CD14-positive monocyte (primary cell): ENCODE results near the gene PLXNB3. TPM values are rescaled to one million over a fixed set of nuclear protein-coding genes. Genes with fewer than 3 reads are reported as not detected.

Experiments used
- DNase-seq, 3 donors: peaks; one replicate each; pipeline ENCODE4 v3.0.0-alpha.2; 2011 to 2022
- H2AFZ ChIP-seq: 2 replicates; pipeline ENCODE4 v1.6.0; 2012; ENCODE audit warnings: mild to moderate bottlenecking, low read depth, low read length, inconsistent platforms; ENCODE audit not compliant: insufficient read depth, poor library complexity, severe bottlenecking
- H3K27ac ChIP-seq, 2 donors: 1 replicate in 1 of 2; 2 replicates in 1 of 2; pipeline ENCODE4 v1.5.1; 2012 to 2013; ENCODE audit warnings: low read length in 2 of 2, control low read depth in 1 of 2, inconsistent platforms in 1 of 2, low read depth in 1 of 2, mild to moderate bottlenecking in 1 of 2
- H3K27me3 ChIP-seq, 2 donors: one replicate each; pipeline versions ENCODE4 v1.6.0 to v1.6.1; 2011 to 2013; ENCODE audit warnings: low read length in 2 of 2; ENCODE audit not compliant: control insufficient read depth in 2 of 2, insufficient read depth in 2 of 2
- H3K36me3 ChIP-seq, 2 donors: replicated peaks in 1 of 2; 1 replicate in 1 of 2; 2 replicates in 1 of 2; pipeline versions ENCODE4 v1.5.1 to v1.6.1; 2012 to 2013; ENCODE audit warnings: low read length in 2 of 2, control low read depth in 1 of 2, inconsistent platforms in 1 of 2, mild to moderate bottlenecking in 1 of 2; ENCODE audit not compliant: insufficient read depth in 2 of 2, control insufficient read depth in 1 of 2
- H3K4me1 ChIP-seq, 2 donors: 1 replicate in 1 of 2; 2 replicates in 1 of 2; pipeline versions ENCODE4 v1.5.1 to v1.6.1; 2012 to 2013; ENCODE audit warnings: low read length in 2 of 2, control low read depth in 1 of 2, inconsistent platforms in 1 of 2, mild to moderate bottlenecking in 1 of 2, moderate library complexity in 1 of 2; ENCODE audit not compliant: insufficient read depth in 2 of 2, control insufficient read depth in 1 of 2
- H3K4me2 ChIP-seq: replicated peaks from 2 replicates; pipeline ENCODE3; 2012; ENCODE audit warnings: low read length, moderate library complexity, mild to moderate bottlenecking; ENCODE audit not compliant: poor library complexity, severe bottlenecking; ENCODE audit errors: extremely low read depth
- H3K4me3 ChIP-seq, 3 experiments: fragments of 200-600 bp in 1 of 3; sonication (generic) in 1 of 3; replicated peaks in 1 of 3; 1 replicate in 2 of 3; 2 replicates in 1 of 3; pipeline ENCODE4 v1.5.1; 2011 to 2013; ENCODE audit warnings: low read length in 3 of 3, mild to moderate bottlenecking in 3 of 3, control low read depth in 2 of 3, low read depth in 2 of 3, inconsistent platforms in 1 of 3, moderate library complexity in 1 of 3
- H3K79me2 ChIP-seq: 2 replicates; pipeline ENCODE4 v1.6.0; 2012; ENCODE audit warnings: mild to moderate bottlenecking, control low read depth, inconsistent platforms, low read length, moderate library complexity; ENCODE audit not compliant: insufficient read depth
- H3K9ac ChIP-seq: 2 replicates; pipeline ENCODE4 v1.6.0; 2017; ENCODE audit warnings: low read length, mild to moderate bottlenecking; ENCODE audit not compliant: insufficient read depth, poor library complexity, severe bottlenecking
- H3K9me3 ChIP-seq, 2 donors: replicated peaks in 1 of 2; 1 replicate in 1 of 2; 2 replicates in 1 of 2; pipeline versions ENCODE4 v1.5.1 to v1.6.1; 2012 to 2013; ENCODE audit warnings: low read length in 2 of 2, control low read depth in 1 of 2; ENCODE audit not compliant: control insufficient read depth in 1 of 2, insufficient read depth in 1 of 2
- H4K20me1 ChIP-seq: 2 replicates; pipeline ENCODE4 v1.6.0; 2012; ENCODE audit warnings: mild to moderate bottlenecking, low read length, control low read depth, moderate library complexity; ENCODE audit not compliant: insufficient read depth
- H3K27ac Mint-ChIP-seq, 7 donors: one replicate each; pipeline ENCODE4 v1.8.0; 2020; ENCODE audit warnings: mild to moderate bottlenecking in 7 of 7, mixed read lengths in 7 of 7, moderate library complexity in 6 of 7, inconsistent platforms in 2 of 7
- H3K27me3 Mint-ChIP-seq, 3 donors: one replicate each; pipeline ENCODE4 v1.8.0; 2021 to 2022; ENCODE audit warnings: low read depth in 3 of 3, mild to moderate bottlenecking in 3 of 3, mixed read lengths in 3 of 3, moderate library complexity in 3 of 3, inconsistent platforms in 1 of 3
- H3K36me3 Mint-ChIP-seq, 2 donors: one replicate each; pipeline ENCODE4 v1.8.0; 2020; ENCODE audit warnings: mixed read lengths in 2 of 2, inconsistent platforms in 1 of 2, mild to moderate bottlenecking in 1 of 2
- H3K4me1 Mint-ChIP-seq: one replicate; pipeline ENCODE4 v1.8.0; 2020; ENCODE audit warnings: mild to moderate bottlenecking, mixed read lengths
- H3K4me3 Mint-ChIP-seq, 2 donors: one replicate each; pipeline ENCODE4 v1.8.0; 2020; ENCODE audit warnings: mild to moderate bottlenecking in 2 of 2, mixed read lengths in 2 of 2, moderate library complexity in 1 of 2
- H3K9me3 Mint-ChIP-seq, 7 donors: one replicate each; pipeline ENCODE4 v1.8.0; 2020 to 2022; ENCODE audit warnings: mixed read lengths in 7 of 7, mild to moderate bottlenecking in 6 of 7, moderate library complexity in 6 of 7, inconsistent platforms in 2 of 7
- whole genome bisulfite sequencing: methylation state at CpG from one replicate; pipeline ENCODE4 v1.1.5; 2013; ENCODE audit warnings: missing lambda C conversion rate; ENCODE audit not compliant: insufficient coverage; 5-methylcytosine and 5-hydroxymethylcytosine counted together
- intact Hi-C, 2 donors: fragments of 100-400 bp; cut with micrococcal nuclease; formaldehyde crosslinking; loops; one replicate each; pipeline versions ENCODE4 v1.15.0 to v1.15.1; 2023
- polyA plus RNA-seq, 3 donors: library from polyadenylated mRNA; depleted of rRNA in 1 of 3; unstranded in 2 of 3; stranded (reverse) in 1 of 3; fragments of 300-500 nt in 2 of 3; fragments of >200 nt in 1 of 3; fragmentation: Illumina TruSeq in 2 of 3; gene quantifications; 1 replicate in 2 of 3; 2 replicates in 1 of 3; pipeline ENCODE4 v1.2.3, GENCODE V29; 2012 to 2021
- TF ChIP-seq, protein P1 (sequence below): fragments of 200-600 bp; IDR thresholded peaks from one replicate; pipeline ENCODE4 v1.8.0; 2022; ENCODE audit warnings: antibody characterized with exemption, mild to moderate bottlenecking

The PLXNB3 gene
- polyA plus RNA-seq, 3 donors, result not detected

DNA sequence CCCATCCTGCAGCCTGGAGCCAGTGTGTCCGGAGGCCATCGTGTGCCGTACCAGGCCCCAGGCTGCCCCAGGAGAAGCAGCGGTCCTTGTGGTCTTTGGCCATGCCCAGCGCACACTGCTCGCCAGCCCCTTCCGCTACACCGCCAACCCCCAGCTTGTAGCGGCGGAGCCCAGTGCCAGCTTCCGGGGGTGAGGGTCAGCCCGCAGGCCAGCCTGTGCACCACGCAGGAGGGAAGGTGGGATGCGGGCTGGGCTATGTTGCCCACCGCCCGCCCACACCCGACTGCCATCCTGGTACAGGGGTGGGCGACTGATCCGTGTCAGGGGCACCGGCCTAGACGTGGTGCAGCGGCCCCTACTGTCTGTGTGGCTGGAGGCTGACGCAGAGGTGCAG, 9.2 kb downstream of the PLXNB3 start:
- Histone ChIP-seq H3K4me3 (no peak overlapping the region), H3K27ac (no peak overlapping the region), H3K79me2 (no peaks in the 10 kb centered on the region), H3K4me1 (no peaks in the 10 kb centered on the region), H2AFZ (no peak overlapping the region), H3K36me3 (no peaks in the 10 kb centered on the region), H4K20me1 (no peaks in the 10 kb centered on the region), H3K27me3 (no peaks in the 10 kb centered on the region), H3K4me2 (no peak overlapping the region), H3K9me3 (no peaks in the 10 kb centered on the region), H3K9ac (no peak overlapping the region)
- Mint-ChIP-seq H3K27ac (no peak overlapping the region), H3K4me1 (no peaks in the 10 kb centered on the region), H3K4me3 (no peak overlapping the region), H3K36me3 (no peaks in the 10 kb centered on the region), H3K27me3 (peaks cover 1 to 4% (median 3%) of the 10 kb centered on the region in 3 donors), H3K9me3 (peaks cover 0 to 10% (median 2%) of the 10 kb centered on the region in 7 donors)
- intact Hi-C loops, result no loop called here
- no peak for DNase-seq
- TF ChIP-seq, protein P1, sequence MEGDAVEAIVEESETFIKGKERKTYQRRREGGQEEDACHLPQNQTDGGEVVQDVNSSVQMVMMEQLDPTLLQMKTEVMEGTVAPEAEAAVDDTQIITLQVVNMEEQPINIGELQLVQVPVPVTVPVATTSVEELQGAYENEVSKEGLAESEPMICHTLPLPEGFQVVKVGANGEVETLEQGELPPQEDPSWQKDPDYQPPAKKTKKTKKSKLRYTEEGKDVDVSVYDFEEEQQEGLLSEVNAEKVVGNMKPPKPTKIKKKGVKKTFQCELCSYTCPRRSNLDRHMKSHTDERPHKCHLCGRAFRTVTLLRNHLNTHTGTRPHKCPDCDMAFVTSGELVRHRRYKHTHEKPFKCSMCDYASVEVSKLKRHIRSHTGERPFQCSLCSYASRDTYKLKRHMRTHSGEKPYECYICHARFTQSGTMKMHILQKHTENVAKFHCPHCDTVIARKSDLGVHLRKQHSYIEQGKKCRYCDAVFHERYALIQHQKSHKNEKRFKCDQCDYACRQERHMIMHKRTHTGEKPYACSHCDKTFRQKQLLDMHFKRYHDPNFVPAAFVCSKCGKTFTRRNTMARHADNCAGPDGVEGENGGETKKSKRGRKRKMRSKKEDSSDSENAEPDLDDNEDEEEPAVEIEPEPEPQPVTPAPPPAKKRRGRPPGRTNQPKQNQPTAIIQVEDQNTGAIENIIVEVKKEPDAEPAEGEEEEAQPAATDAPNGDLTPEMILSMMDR, result no peak
- WGBS, result 94% methylated on average over 9 of the region's 23 CpGs

DNA sequence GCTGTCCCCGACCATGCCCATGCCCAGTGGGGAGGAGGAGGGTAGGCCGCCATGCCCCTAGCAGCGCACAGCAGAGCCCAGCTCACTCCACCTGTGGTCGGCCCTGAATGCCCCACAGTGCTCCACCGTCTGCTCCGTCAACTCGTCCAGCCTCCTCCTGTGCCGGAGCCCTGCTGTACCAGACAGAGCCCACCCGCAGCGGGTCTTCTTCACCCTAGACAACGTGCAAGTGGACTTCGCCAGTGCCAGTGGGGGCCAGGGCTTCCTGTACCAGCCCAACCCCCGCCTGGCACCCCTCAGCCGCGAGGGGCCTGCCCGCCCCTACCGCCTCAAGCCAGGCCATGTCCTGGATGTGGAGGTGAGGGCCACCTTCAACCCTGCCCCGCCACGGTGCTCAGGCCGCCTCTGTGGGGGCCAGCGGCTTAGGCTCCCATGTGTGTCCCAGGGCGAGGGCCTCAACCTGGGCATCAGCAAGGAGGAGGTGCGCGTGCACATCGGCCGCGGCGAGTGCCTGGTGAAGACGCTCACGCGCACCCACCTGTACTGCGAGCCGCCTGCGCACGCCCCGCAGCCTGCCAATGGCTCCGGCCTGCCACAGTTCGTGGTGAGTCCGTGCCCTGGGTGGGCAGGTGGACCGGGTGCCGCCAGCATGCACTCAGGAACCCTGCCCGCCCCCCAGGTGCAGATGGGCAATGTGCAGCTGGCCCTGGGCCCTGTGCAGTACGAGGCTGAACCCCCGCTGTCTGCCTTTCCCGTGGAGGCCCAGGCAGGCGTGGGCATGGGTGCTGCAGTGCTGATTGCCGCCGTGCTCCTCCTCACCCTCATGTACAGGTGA, 9.9 kb downstream of the PLXNB3 start:
- Histone ChIP-seq H3K4me3 (no peak overlapping the region), H3K27me3 (no peaks in the 10 kb centered on the region), H2AFZ (no peak overlapping the region), H3K4me2 (no peak overlapping the region), H3K36me3 (no peaks in the 10 kb centered on the region), H3K4me1 (no peaks in the 10 kb centered on the region), H3K9ac (no peak overlapping the region), H3K79me2 (no peaks in the 10 kb centered on the region), H3K9me3 (no peaks in the 10 kb centered on the region), H3K27ac (no peak overlapping the region), H4K20me1 (no peaks in the 10 kb centered on the region)
- Mint-ChIP-seq H3K9me3 (peaks cover 0 to 10% (median 2%) of the 10 kb centered on the region in 7 donors), H3K27ac (no peak overlapping the region), H3K4me3 (no peak overlapping the region), H3K27me3 (peaks cover 0 to 3% (median under 1%) of the 10 kb centered on the region in 3 donors), H3K36me3 (no peaks in the 10 kb centered on the region), H3K4me1 (no peaks in the 10 kb centered on the region)
- DNase-seq, result no peak
- intact Hi-C loops, result no loop called here
- WGBS, result 95% methylated on average over 25 of the region's 48 CpGs
- TF ChIP-seq, protein P1, result no peak
